Esophagus squamous epithelium (tissue), 5 donors: ENCODE measurements around the gene PHKB. TPM values are rescaled to one million over a fixed set of nuclear protein-coding genes. Genes with fewer than 3 reads are reported as not detected.
A peak's percentile ranks its signal among the peaks of the same experiment; 100 is the strongest.
"Not testable (repeated sequence)": the region's sequence is repeated elsewhere in the genome, so short reads cannot be mapped to it uniquely, and the experiment has no call there.

Source experiments
- DNase-seq: peaks from one replicate; lab custom pipeline; 2025; lab: John Stamatoyannopoulos, UW
- H3K27ac ChIP-seq, 4 donors: fragments of 200-600 bp; sonication (generic); one replicate each; pipeline ENCODE4 v1.5.1; 2016 to 2019; ENCODE audit warnings: mild to moderate bottlenecking in 1 of 4
- H3K27me3 ChIP-seq, 4 donors: fragments of 200-600 bp; sonication (generic); 1 replicate in 3 of 4; 2 replicates in 1 of 4; pipeline versions ENCODE4 v1.5.1 to v1.6.0; 2017 to 2021; ENCODE audit warnings: antibody characterized with exemption in 1 of 4
- H3K36me3 ChIP-seq, 3 donors: fragments of 200-600 bp; sonication (generic); one replicate each; pipeline ENCODE4 v1.5.1; 2016 to 2019
- H3K4me1 ChIP-seq, 3 donors: fragments of 200-600 bp; sonication (generic); one replicate each; pipeline ENCODE4 v1.5.1; 2017 to 2019
- H3K4me3 ChIP-seq, 4 donors: fragments of 200-600 bp; sonication (generic); 1 replicate in 3 of 4; 2 replicates in 1 of 4; pipeline ENCODE4 v1.5.1; 2016 to 2019; ENCODE audit warnings: mild to moderate bottlenecking in 2 of 4, moderate library complexity in 1 of 4
- H3K9me3 ChIP-seq, 3 donors: fragments of 200-600 bp; sonication (generic); one replicate each; pipeline ENCODE4 v1.5.1; 2016 to 2019
- CTCF ChIP-seq, 6 experiments: fragments of 450-650 bp in 4 of 6; fragments of 200-600 bp in 2 of 6; sonication (generic) in 2 of 6; IDR thresholded peaks; one replicate each; pipeline ENCODE4 v1.5.1; 2016 to 2019; ENCODE audit warnings: antibody characterized with exemption in 6 of 6, mild to moderate bottlenecking in 4 of 6, moderate library complexity in 4 of 6
- POLR2A ChIP-seq, 4 donors: fragments of 450-650 bp; IDR thresholded peaks; one replicate each; pipeline ENCODE4 v1.6.1; 2017; ENCODE audit warnings: antibody characterized with exemption in 4 of 4, mild to moderate bottlenecking in 4 of 4, moderate library complexity in 3 of 4
- WGBS, 2 donors: methylation state at CpG; one replicate each; pipeline ENCODE4 v1.1.5; 2018; 5-methylcytosine and 5-hydroxymethylcytosine counted together
- intact Hi-C: fragments of 100-400 bp; cut with DNase I; formaldehyde crosslinking; loops from one replicate; pipeline ENCODE4 v1.15.0; 2022
- total RNA-seq, 4 donors: library from RNA; depleted of rRNA; stranded (reverse); fragments of >200 nt; gene quantifications; one replicate each; pipeline ENCODE4 v1.1.0, GENCODE V29; 2016
- donor health status: DM: yes; HTN: yes; CAD: no.

PHKB gene
- total RNA-seq, 4 donors from 2014 or later: 39.0 to 81.3 (median 53.8) TPM

GRCh38 chr16:47461598-47462266 is 601 bp downstream of the PHKB start:
- Histone ChIP-seq H3K27me3 (no peaks in the 10 kb centered on the region), H3K4me3 (peak overlapping the region; percentile 79 to 94 (median 90)), H3K36me3 (peaks cover 0 to 19% (median 0%) of the 10 kb centered on the region in 3 donors), H3K27ac (peak overlapping the region; percentile 96 to 99 (median 98)), H3K9me3 (no peaks in the 10 kb centered on the region), H3K4me1 (peaks cover 8 to 63% (median 18%) of the 10 kb centered on the region in 3 donors)
- TF ChIP-seq POLR2A (IDR thresholded peaks at IDR 0.05): no peak
- no peak for TF ChIP-seq CTCF (IDR thresholded peaks at IDR 0.05)
- no peak for DNase-seq
- intact Hi-C loops: no loop called here
- 1 to 2% methylated on average over 16 to 17 of the region's 17 CpGs for WGBS, 2 donors

DNA sequence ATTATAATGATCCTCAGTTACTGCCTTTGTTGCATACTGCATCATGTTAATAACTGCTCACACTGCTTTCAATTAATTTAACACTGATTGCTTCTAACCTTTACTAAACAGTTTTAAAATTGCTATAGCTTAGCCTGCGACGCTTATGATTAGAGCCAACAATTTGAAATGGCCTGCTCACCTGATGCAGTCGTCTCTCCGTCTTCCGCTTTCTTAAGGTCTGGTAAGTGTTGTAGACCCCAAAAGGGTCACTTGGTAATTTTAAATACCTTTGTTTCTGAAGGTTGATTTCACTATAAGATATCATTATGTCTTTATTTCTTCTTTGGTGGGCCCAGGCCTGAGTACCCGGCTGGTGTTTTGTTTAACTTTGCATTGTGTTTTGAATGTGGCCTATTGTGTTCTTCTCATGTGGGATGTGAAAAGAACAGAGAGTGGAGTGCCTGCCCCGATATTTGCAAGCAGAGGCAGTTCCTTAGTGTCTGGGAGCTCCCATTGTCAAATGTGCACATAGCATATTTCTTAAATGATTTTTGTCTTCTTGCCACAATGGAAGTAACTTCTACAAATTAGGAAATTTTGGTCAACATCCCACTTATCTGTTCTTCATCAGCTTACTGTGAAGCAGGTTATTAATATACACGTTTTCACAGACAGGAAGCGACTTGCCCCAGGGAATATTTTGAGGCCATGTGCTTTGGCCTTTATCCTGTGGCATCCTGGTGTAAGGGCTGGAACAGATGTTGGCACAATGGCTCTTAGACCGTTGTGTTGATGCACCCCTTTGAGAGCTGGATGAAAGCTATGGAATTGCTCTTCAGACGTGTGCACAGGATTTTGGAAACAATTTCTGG is 2.9 kb downstream of the PHKB start:
- Histone ChIP-seq H3K36me3 (no peaks in the 10 kb centered on the region), H3K4me3 (no peak overlapping the region), H3K27ac (no peak overlapping the region)

GRCh38 chr16:47465919-47466630 is 4.9 kb downstream of the PHKB start:
- no peaks in the 10 kb centered on the region for H3K36me3 ChIP-seq
- H3K4me1 ChIP-seq: peaks cover 8 to 65% (median 11%) of the 10 kb centered on the region in 3 donors
- H3K27me3 ChIP-seq: no peaks in the 10 kb centered on the region
- intact Hi-C loops: no loop called here
- no peak for DNase-seq
- H3K4me3 ChIP-seq: no peak overlapping the region
- TF ChIP-seq POLR2A (IDR thresholded peaks at IDR 0.05) (no peak), CTCF (IDR thresholded peaks at IDR 0.05) (no peak)
- H3K27ac ChIP-seq: no peak overlapping the region
- no peaks in the 10 kb centered on the region for H3K9me3 ChIP-seq
- WGBS, 2 donors: 82 to 89% methylated on average over 2 of the region's 2 CpGs

More for the DNA sequence above, 2.9 kb downstream of the PHKB start:
- H3K9me3 ChIP-seq: no peaks in the 10 kb centered on the region
- peaks cover 8 to 73% (median 20%) of the 10 kb centered on the region in 3 donors for H3K4me1 ChIP-seq
- intact Hi-C loops: no loop called here
- WGBS, 2 donors: 55 to 65% methylated on average over 11 of the region's 11 CpGs
- DNase-seq: no peak
- TF ChIP-seq POLR2A (IDR thresholded peaks at IDR 0.05): no peak
- TF ChIP-seq CTCF (IDR thresholded peaks at IDR 0.05): no peak
- no peaks in the 10 kb centered on the region for H3K27me3 ChIP-seq

DNA sequence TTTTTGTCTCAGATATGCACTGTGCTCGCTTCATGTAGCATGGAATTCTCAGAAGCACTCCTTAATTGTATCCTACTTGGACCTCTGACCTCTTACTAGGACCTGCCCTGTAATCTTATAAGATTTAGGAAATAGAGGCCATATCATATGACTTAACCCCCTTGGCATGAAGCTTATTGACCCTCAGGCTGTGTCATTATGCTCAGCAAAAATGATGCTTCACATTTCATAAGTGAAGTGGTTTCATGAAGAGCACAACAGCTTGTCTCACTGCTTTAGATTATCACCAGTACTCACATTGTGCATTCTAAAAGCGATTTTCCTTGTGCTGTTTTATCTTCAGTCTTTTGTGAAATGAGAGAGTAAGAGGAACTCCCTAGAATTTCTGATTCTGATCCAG is 6.4 kb downstream of the PHKB start:
- no peak for TF ChIP-seq CTCF (IDR thresholded peaks at IDR 0.05)
- no peak for TF ChIP-seq POLR2A (IDR thresholded peaks at IDR 0.05)
- no peaks in the 10 kb centered on the region for H3K36me3 ChIP-seq
- H3K4me3 ChIP-seq: no peak overlapping the region
- H3K27ac ChIP-seq: no peak overlapping the region
- H3K27me3 ChIP-seq: no peaks in the 10 kb centered on the region
- no peak for DNase-seq
- 86 to 89% methylated on average over 2 of the region's 2 CpGs for WGBS, 2 donors
- H3K9me3 ChIP-seq: no peaks in the 10 kb centered on the region
- peaks cover 0 to 56% (median 6%) of the 10 kb centered on the region in 3 donors for H3K4me1 ChIP-seq
- intact Hi-C loops: no loop called here

GRCh38 chr16:47468070-47468689 is 7.0 kb downstream of the PHKB start:
- H3K27ac ChIP-seq, intact Hi-C loops, H3K36me3 ChIP-seq, DNase-seq, H3K4me3 ChIP-seq, H3K27me3 ChIP-seq, H3K9me3 ChIP-seq: not testable (repeated sequence)
- 78 to 84% methylated on average over 7 of the region's 7 CpGs for WGBS, 2 donors
- peaks cover 0 to 49% (median 6%) of the 10 kb centered on the region in 3 donors for H3K4me1 ChIP-seq
